ENCODE data around the gene RGS10. TPM values are rescaled to one million over a fixed set of nuclear protein-coding genes. Genes with fewer than 3 reads are reported as not detected.

RGS10 gene
- total and polyA plus RNA-seq, 2 of the 8 experiments (the other 6 are each of a cell fraction or from before 2014, with no cell fraction given) = 5.5 to 13.1 TPM

DNA sequence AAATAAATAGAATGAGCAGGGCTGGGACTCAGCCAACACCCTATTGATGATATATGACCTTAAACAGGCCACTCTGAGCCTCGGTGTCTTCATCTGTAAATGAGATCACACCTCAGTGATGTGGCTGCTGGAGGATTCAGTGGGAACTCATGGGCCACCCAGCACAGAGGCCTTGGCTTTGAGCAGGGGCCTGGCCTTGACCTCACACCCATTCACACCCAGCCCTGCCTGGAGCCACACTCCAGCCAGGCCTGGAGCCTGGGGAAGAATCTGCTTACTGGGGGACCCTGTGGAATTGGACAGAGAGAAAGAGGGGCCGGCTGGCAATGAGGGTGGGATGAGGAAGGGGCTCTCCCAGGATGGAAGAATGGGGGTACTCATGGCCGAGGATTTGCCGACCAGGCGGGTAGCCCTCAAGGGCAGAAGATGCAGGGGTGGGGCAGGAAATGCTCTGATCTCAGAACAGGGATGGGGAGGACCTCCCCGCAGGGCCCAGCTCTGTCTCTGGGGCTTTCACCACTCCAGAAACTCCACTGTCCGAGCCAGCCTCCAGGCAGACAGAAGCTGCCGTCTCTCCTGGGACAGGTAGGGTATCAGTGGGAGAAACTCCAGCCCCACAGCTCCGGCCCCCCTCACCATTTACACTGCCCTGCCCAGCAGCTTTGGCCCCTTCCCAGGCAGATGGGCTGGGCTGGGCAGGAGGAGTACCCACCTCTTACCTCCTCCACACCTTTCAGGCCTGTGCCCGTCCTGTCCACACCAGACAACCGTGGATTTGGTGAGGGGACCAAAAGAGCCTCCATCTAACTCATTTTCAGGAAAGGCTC, 81.9 kb downstream of the RGS10 start:
- Histone ChIP-seq H3K18ac (ENCODE audit: extremely low read depth, low read length) (no peak overlapping the region), H3K9me3 (ENCODE audit: insufficient read depth in 2 of 2, low read depth in 1 of 2, low read length in 1 of 2) (no peaks in the 10 kb centered on the region), H3K56ac (replicated peaks; ENCODE audit: insufficient read length, low read depth, low read length) (no peak overlapping the region), H2BK20ac (ENCODE audit: low read length) (no peak overlapping the region), H3K14ac (ENCODE audit: insufficient read length) (no peak overlapping the region), H3K23ac (ENCODE audit: insufficient read length) (no peak overlapping the region), H2BK120ac (replicated peaks; ENCODE audit: low read depth, low read length) (no peak overlapping the region), H2BK15ac (ENCODE audit: low read length) (no peak overlapping the region), H3K4me2 (ENCODE audit: insufficient read depth in 1 of 2, low read depth in 2 of 2, low read length in 2 of 2) (no peak overlapping the region), H3K27me3 (replicated peaks in 1 of 4; ENCODE audit: control insufficient read depth in 3 of 4, extremely low read depth in 1 of 4, insufficient read depth in 3 of 4, low read length in 3 of 4) (peaks cover 0 to 9% (median 3%) of the 10 kb centered on the region in 4 experiments; a peak in 4 of 7 replicates), H3K4me3 (ENCODE audit: extremely low read depth in 1 of 4, insufficient read depth in 2 of 4, low read depth in 3 of 4, low read length in 4 of 4) (no peak overlapping the region), H4K8ac (ENCODE audit: extremely low read depth, insufficient read depth, low read length) (no peak overlapping the region), H2BK12ac (ENCODE audit: low read depth, low read length) (no peak overlapping the region), H3K4ac (replicated peaks; ENCODE audit: insufficient read length, low read depth, low read length) (no peak overlapping the region), H4K91ac (replicated peaks; ENCODE audit: insufficient read length, low read length) (no peak overlapping the region), H3K9ac (replicated peaks in 1 of 4; ENCODE audit: extremely low read depth in 1 of 4, low read depth in 3 of 4, low read length in 3 of 4) (no peak overlapping the region), H3K27ac (ENCODE audit: low read depth, low read length) (no peak overlapping the region), H3K4me1 (replicated peaks in 1 of 4; ENCODE audit: control insufficient read depth in 3 of 4, insufficient read depth in 4 of 4, low read length in 3 of 4) (no peaks in the 10 kb centered on the region; a peak in 1 of 7 replicates), H2AK5ac (ENCODE audit: low read depth, low read length) (no peak overlapping the region), H4K20me1 (replicated peaks in 1 of 2; ENCODE audit: control insufficient read depth in 1 of 2, insufficient read depth in 2 of 2, low read length in 2 of 2) (no peaks in the 10 kb centered on the region), H4K5ac (ENCODE audit: insufficient read length, low read depth, low read length) (no peak overlapping the region), H2BK5ac (ENCODE audit: low read depth, low read length) (no peak overlapping the region), H2AFZ (ENCODE audit: low read length) (no peak overlapping the region), H3K79me1 (ENCODE audit: low read depth, low read length) (no peaks in the 10 kb centered on the region), H3K36me3 (ENCODE audit: control insufficient read depth in 2 of 4, insufficient read depth in 4 of 4, low read length in 3 of 4) (no peaks in the 10 kb centered on the region), H3K23me2 (ENCODE audit: low read depth, low read length) (peaks cover 7% of the 10 kb centered on the region; the same call in 1 of the 2 replicates), H3K79me2 (ENCODE audit: control insufficient read depth in 1 of 2, insufficient read depth in 2 of 2, low read length in 2 of 2) (no peaks in the 10 kb centered on the region)
- FAIRE-seq (no peak), DNase-seq (ENCODE audit: low read depth in 1 of 2, low spot score in 2 of 2) (no peak)
- WGBS, 2 experiments (ENCODE audit: extremely low coverage in 1 of 2, insufficient coverage in 1 of 2, insufficient read length in 1 of 2, insufficient replicate concordance in 2 of 2, low coverage in 1 of 2, low lambda C conversion rate in 2 of 2, missing lambda C conversion rate in 1 of 2) = 90% methylated on average over 11 of the region's 11 CpGs; no CpG with 5 or more reads in 1 of the 2 experiments
- CTCF ChIA-PET (ENCODE audit: partially characterized antibody) = interaction anchor here (0.6 to 4.4 kb wide), 4 partner anchors 9 to 176 kb away, joined by 3 to 39 read pairs (median 5); no protein-coding TSS in a partner anchor
- POLR2A ChIA-PET (ENCODE audit: partially characterized antibody) = no interaction called here
- TF ChIP-seq NRF1 (IDR thresholded peaks at IDR 0.05; ENCODE audit: low read depth, low read length) = no peak
- no peak for TF ChIP-seq RNF2 (IDR thresholded peaks at IDR 0.05; ENCODE audit: borderline replicate concordance, low read depth, low read length, missing control alignments, poor library complexity, severe bottlenecking)
- TF ChIP-seq, protein P1, sequence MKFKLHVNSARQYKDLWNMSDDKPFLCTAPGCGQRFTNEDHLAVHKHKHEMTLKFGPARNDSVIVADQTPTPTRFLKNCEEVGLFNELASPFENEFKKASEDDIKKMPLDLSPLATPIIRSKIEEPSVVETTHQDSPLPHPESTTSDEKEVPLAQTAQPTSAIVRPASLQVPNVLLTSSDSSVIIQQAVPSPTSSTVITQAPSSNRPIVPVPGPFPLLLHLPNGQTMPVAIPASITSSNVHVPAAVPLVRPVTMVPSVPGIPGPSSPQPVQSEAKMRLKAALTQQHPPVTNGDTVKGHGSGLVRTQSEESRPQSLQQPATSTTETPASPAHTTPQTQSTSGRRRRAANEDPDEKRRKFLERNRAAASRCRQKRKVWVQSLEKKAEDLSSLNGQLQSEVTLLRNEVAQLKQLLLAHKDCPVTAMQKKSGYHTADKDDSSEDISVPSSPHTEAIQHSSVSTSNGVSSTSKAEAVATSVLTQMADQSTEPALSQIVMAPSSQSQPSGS (IDR thresholded peaks at IDR 0.05; ENCODE audit: low read length) = no peak
- no peak for TF ChIP-seq SRF (IDR thresholded peaks at IDR 0.05; ENCODE audit: low read depth, low read length)
- no peak for TF ChIP-seq RFX5 (IDR thresholded peaks at IDR 0.05; ENCODE audit: borderline replicate concordance, low read depth, low read length)
- no peak for TF ChIP-seq BACH1 (IDR thresholded peaks at IDR 0.05; ENCODE audit: low read length)
- no peak for TF ChIP-seq HDAC2 (IDR thresholded peaks at IDR 0.05; ENCODE audit: borderline replicate concordance in 1 of 2, low read depth in 2 of 2, low read length in 2 of 2)
- no peak for TF ChIP-seq SAP30 (IDR thresholded peaks at IDR 0.05; ENCODE audit: insufficient read depth, insufficient replicate concordance, low read length)

All from H1 (cell line).